GM12801 (cell line): Measurements from ENCODE around the gene HPCA.

ENCODE experiments used
- CTCF ChIP-seq: IDR thresholded peaks from one replicate; pipeline ENCODE4 v1.5.1; 2011; ENCODE audit warnings: control low read depth; ENCODE audit not compliant: insufficient read length; ENCODE audit errors: extremely low read depth

Gene HPCA

DNA sequence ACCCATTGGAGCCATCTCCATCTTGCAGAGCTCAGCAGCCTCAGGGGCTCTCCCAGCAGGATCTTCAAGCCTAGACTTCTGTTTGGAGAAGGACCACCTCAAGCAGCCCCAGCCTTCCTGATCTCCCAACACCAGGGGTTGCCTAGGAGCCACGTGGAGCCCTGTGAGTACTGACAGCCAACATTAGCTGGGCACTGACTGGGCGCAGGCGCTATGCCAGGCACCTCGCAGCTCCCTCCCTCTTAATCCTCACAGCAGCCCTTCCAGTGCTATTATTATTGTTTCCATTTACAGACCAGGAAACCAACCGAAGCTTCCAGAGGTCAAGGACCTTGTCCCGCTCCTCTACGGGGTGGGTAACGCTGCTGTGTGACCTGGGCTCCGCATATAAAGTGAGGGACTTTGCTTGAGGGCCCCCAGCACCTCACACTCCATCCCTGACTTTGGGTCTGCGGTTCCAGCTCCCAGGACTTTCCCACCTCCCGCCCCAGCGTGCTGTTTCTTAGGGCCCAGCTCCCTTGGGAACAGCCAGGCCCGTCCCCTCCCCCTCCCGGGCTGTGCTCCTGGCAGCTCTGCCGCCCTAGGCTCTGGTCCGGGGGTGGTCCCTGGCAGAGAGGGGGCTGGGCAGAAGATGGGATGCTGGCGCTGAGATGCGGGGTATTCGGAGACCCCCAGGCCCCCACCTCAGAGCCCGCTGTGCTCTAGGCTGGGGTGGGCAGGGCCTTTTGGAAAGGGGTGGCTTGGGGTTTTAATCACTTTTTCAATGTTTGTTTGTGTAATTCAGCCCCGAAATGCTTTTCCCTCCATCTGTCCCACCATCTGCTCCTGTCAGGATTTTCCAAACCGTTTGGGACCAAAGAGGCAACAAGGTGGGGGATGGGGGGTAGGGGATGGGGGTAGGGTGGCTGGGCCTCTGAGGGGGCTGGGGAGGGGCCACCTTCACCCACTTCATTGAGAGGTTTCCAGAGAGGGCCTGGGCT, 4.1 kb upstream of the HPCA start:
- TF ChIP-seq CTCF, result no peak

- no peak for TF ChIP-seq CTCF
These were observed 2.8 kb upstream of the HPCA start for GRCh38 chr1:32883338-32884031.

GRCh38 chr1:32884032-32884372, 2.3 kb upstream of the HPCA start:
- TF ChIP-seq CTCF, result no peak

- no peak for TF ChIP-seq CTCF
These were observed 1.6 kb upstream of the HPCA start for GRCh38 chr1:32884726-32885125.

DNA sequence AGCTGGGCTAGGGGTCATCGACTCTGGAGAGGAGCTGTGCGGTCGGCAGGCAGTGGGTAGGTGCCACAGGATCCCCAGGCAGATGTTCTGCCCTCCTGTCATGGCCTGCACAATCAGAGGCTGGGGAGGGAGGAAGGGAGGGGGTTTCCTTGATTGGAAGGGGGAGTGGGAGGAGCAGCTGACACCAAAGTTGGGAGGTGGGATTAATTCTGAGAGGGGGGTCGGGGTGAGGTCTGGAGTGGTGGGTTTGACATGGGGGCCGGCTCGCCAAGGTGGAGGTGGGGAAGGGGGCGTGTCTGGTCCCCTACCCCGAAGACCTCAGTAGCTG, 651 bp upstream of the HPCA start:
- TF ChIP-seq CTCF, result no peak

GRCh38 chr1:32886828-32887414, 630 bp downstream of the HPCA start:
- no peak for TF ChIP-seq CTCF

GRCh38 chr1:32887623-32888022, 1.3 kb downstream of the HPCA start:
- TF ChIP-seq CTCF, result no peak
